Testis (tissue), 3 donors: Measurements from ENCODE around the gene P2RY11. TPM values are rescaled to one million over a fixed set of nuclear protein-coding genes. Genes with fewer than 3 reads are reported as not detected.

Experiments
- DNase-seq: peaks from one replicate; pipeline ENCODE4 v3.0.0-alpha.2; 2019
- H3K27ac ChIP-seq, 2 donors: fragments of 200-600 bp; sonication (generic); one replicate each; pipeline ENCODE4 v1.5.1; 2019
- H3K27me3 ChIP-seq: fragments of 200-600 bp; sonication (generic); one replicate; pipeline ENCODE4 v1.5.1; 2019
- H3K36me3 ChIP-seq: fragments of 200-600 bp; sonication (generic); one replicate; pipeline ENCODE4 v1.5.1; 2017; ENCODE audit warnings: low read depth; ENCODE audit errors: missing control alignments
- H3K4me1 ChIP-seq: fragments of 200-600 bp; sonication (generic); one replicate; pipeline ENCODE4 v1.5.1; 2019
- H3K4me3 ChIP-seq, 2 donors: fragments of 200-600 bp; sonication (generic); one replicate each; pipeline ENCODE4 v1.5.1; 2017 to 2019
- H3K9me3 ChIP-seq: fragments of 200-600 bp; sonication (generic); one replicate; pipeline ENCODE4 v1.5.1; 2017
- CTCF ChIP-seq, 3 experiments: fragments of 450-650 bp in 2 of 3; fragments of 200-600 bp in 1 of 3; sonication (generic) in 1 of 3; IDR thresholded peaks; one replicate each; pipeline ENCODE4 v1.5.1; 2016 to 2019; ENCODE audit warnings: antibody characterized with exemption in 3 of 3, mild to moderate bottlenecking in 2 of 3, moderate library complexity in 1 of 3
- POLR2A ChIP-seq: fragments of 450-650 bp; IDR thresholded peaks from one replicate; pipeline ENCODE4 v1.6.1; 2017; ENCODE audit warnings: antibody characterized with exemption, mild to moderate bottlenecking, moderate library complexity
- WGBS, 2 donors: methylation state at CpG; one replicate each; pipeline ENCODE4 v1.1.5; 2018; 5-methylcytosine and 5-hydroxymethylcytosine counted together
- intact Hi-C: fragments of 100-400 bp; cut with DNase I; formaldehyde crosslinking; loops from one replicate; pipeline ENCODE4 v1.15.1; 2023; ENCODE audit warnings: low total_unique reads
- polyA plus RNA-seq: library from polyadenylated mRNA; stranded (reverse); fragments of 350-450 nt; fragmentation: Illumina TruSeq; extraction: RNeasy Lipid Tissue Mini Kit (QIAGEN cat#74804); gene quantifications from one replicate; pipeline ENCODE4 v1.2.3, GENCODE V29; 2014; ENCODE audit warnings: low read depth, low replicate concordance; ENCODE audit not compliant: insufficient read depth
- total RNA-seq, 2 donors: library from RNA; depleted of rRNA; stranded (reverse); fragments of >200 nt; gene quantifications; one replicate each; pipeline ENCODE4 v1.2.3, GENCODE V29; 2016

Gene P2RY11
- total and polyA plus RNA-seq, 3 donors from 2014 or later = 16.3 to 27.8 (median 25.0) TPM

DNA sequence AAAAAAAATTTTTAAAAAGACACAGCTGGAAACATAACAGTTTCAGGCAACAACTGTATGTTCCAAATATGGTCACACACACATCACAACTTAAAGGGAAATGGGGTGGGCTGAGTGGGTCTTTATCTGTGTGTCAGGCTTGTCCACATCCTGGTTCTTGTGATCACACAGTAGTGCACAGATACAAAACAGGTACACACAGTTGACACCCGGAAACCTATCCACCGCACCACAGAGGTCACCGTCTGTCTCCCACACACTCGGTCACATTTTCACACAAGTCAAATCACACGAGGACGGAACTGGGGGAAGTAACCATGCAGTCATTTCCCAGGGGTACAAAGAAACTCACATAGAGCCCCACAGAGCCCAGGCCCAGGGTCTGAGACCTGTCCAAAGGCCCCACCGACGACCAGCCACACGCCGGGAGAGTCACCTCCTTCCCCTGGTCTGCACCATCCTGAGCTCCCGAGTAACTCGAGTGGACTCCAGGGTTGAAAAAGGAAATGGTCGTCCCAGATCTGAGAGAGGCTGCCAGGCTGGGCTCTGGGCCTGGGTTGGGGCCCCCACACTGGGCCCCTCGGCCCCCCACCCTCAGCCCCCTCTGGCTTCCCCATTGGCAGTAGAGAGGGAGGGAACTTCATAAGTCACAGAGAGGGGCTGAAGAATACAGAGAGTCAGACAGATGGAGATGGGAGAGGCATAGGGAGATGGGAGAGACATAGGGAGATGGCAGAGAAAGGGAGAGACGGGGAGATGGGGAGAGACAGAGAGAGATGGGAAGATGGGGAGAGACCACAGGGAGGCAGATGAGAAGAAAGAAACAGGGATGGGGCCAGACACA is 6.6 kb upstream of the P2RY11 start:
- intact Hi-C loops = no loop called here
- peaks cover 6% of the 10 kb centered on the region for H3K4me1 ChIP-seq
- no peak for DNase-seq
- no peaks in the 10 kb centered on the region for H3K27me3 ChIP-seq
- H3K27ac ChIP-seq = no peak overlapping the region
- 60 to 67% methylated on average over 15 of the region's 15 CpGs for WGBS, 2 donors
- no peaks in the 10 kb centered on the region for H3K36me3 ChIP-seq
- no peak for TF ChIP-seq POLR2A
- TF ChIP-seq CTCF (IDR thresholded peaks at IDR 0.05) = no peak
- no peak overlapping the region for H3K4me3 ChIP-seq
- no peaks in the 10 kb centered on the region for H3K9me3 ChIP-seq

DNA sequence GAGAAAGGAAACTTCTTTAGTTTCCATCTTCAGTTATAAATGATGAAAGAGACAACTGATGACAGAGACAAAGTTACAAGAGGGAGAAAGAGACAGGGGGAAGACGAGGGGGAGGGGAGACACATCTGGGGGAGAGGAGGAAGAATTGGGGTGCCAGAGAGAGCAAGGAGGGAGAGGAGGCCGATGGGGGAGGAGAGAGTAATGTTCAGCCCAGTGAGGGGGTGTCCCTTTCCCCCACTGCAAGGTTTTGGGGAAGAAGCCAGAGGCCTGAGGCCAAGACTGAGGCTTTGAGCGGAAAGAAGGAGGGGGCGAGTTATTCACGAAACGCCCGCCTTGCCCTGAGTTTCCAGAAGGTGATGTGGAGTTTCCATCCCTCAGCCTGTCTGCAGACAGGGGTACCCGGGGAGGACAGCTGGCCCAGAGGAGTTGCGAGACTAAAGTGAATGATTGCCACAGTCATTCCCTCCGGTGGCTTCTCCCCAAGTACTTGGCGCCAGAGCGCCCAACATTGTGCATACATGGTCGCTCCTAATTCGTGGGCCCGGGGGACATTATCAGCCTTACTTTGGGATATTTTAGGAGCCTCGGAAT is 5.9 kb upstream of the P2RY11 start:
- Histone ChIP-seq H3K27ac (no peak overlapping the region), H3K9me3 (no peaks in the 10 kb centered on the region), H3K4me1 (peaks cover 6% of the 10 kb centered on the region), H3K36me3 (no peaks in the 10 kb centered on the region), H3K27me3 (no peaks in the 10 kb centered on the region), H3K4me3 (peak overlapping the region in 1 of 2 donors; percentile 99)
- WGBS, 2 donors = 35 to 44% methylated on average over 15 to 16 of the region's 16 CpGs
- intact Hi-C loops = no loop called here
- TF ChIP-seq POLR2A (no peak), CTCF (IDR thresholded peaks at IDR 0.05) (no peak)
- DNase-seq = no peak

- Histone ChIP-seq H3K36me3 (no peaks in the 10 kb centered on the region), H3K4me1 (peaks cover 6% of the 10 kb centered on the region), H3K4me3 (peak within 1 kb of the TSS; percentile 89 to 99), H3K27ac (peak within 1 kb of the TSS; percentile 53 to 71), H3K27me3 (no peaks in the 10 kb centered on the region), H3K9me3 (no peaks in the 10 kb centered on the region)
- 1% methylated on average over 49 to 71 of the region's 71 CpGs for WGBS, 2 donors
- TF ChIP-seq CTCF (IDR thresholded peaks at IDR 0.05) (peak in 1 of 3 experiments; percentile 21), POLR2A (no peak)
- intact Hi-C loops = no loop called here
- DNase-seq = peak; percentile 100
Measured at GRCh38 chr19:10106100-10106936, 5.2 kb upstream of the P2RY11 start, which contains the start of gene PPAN. PPAN (plus strand) TSS chr19:10106362; CDS start chr19:10106395, 33 bp downstream.

- H3K36me3 ChIP-seq = no peaks in the 10 kb centered on the region
- intact Hi-C loops = no loop called here
- no peaks in the 10 kb centered on the region for H3K9me3 ChIP-seq
- H3K27ac ChIP-seq = no peak overlapping the region
- 68 to 72% methylated on average over 10 of the region's 10 CpGs for WGBS, 2 donors
- H3K4me3 ChIP-seq = peak overlapping the region; percentile 89 to 99
- no peak for DNase-seq
- TF ChIP-seq POLR2A (no peak), CTCF (IDR thresholded peaks at IDR 0.05) (no peak)
- H3K4me1 ChIP-seq = peaks cover 6% of the 10 kb centered on the region
- no peaks in the 10 kb centered on the region for H3K27me3 ChIP-seq
Measured at GRCh38 chr19:10107254-10107653, 4.2 kb upstream of the P2RY11 start.
